Activated CD8-positive, alpha-beta memory T cell treated with anti-CD3 and anti-CD28 coated beads, Interleukin-2, amount 10 ng/mL, durations not matched to agents 7 days and 5 days (primary cell): ENCODE measurements around the gene POPDC3. TPM values are rescaled to one million over a fixed set of nuclear protein-coding genes. Genes with fewer than 3 reads are reported as not detected.
"Not testable (repeated sequence)": the region's sequence is repeated elsewhere in the genome, so short reads cannot be mapped to it uniquely, and the experiment has no call there.

ENCODE experiments used
- ATAC-seq: fragments of 150-1000 bp; cut with Tn5 transposase; one replicate; pipeline ENCODE4 v1.10.0; 2021; ENCODE audit warnings: moderate library complexity
- CTCF ChIA-PET: fragments of 350-600 bp; sonication (Branson Sonifier 250); formaldehyde crosslinking; loops from one replicate; lab custom pipeline; 2021; ENCODE audit warnings: antibody characterized with exemption; lab: Charles Lee
- DNase-seq: peaks from one replicate; pipeline ENCODE4 v3.0.0-alpha.2; 2020
- H3K27ac Mint-ChIP-seq: one replicate; pipeline ENCODE4 v1.8.0; 2021; ENCODE audit warnings: mild to moderate bottlenecking, mixed read lengths
- H3K27me3 Mint-ChIP-seq: one replicate; pipeline ENCODE4 v1.8.0; 2021; ENCODE audit warnings: mixed read lengths
- H3K36me3 Mint-ChIP-seq: one replicate; pipeline ENCODE4 v1.8.0; 2021; ENCODE audit warnings: mild to moderate bottlenecking, mixed read lengths
- H3K4me1 Mint-ChIP-seq: one replicate; pipeline ENCODE4 v1.8.0; 2021; ENCODE audit warnings: mixed read lengths
- H3K4me3 Mint-ChIP-seq: one replicate; pipeline ENCODE4 v1.8.0; 2021; ENCODE audit warnings: mild to moderate bottlenecking, moderate library complexity, mixed read lengths
- H3K9me3 Mint-ChIP-seq: one replicate; pipeline ENCODE4 v1.8.0; 2022; ENCODE audit warnings: low read depth, mixed read lengths
- total RNA-seq, 2 experiments: library from RNA; stranded (reverse); gene quantifications; one replicate each; pipeline ENCODE4 v1.2.3, GENCODE V29; 2021

Gene POPDC3
- not detected for total RNA-seq

- H3K36me3 Mint-ChIP-seq: no peaks in the 10 kb centered on the region
- no peak within 1 kb of the TSS for H3K27ac Mint-ChIP-seq
- peak within 1 kb of the TSS; percentile 37 for H3K4me3 Mint-ChIP-seq
- H3K4me1 Mint-ChIP-seq: peaks cover 4% of the 10 kb centered on the region
- H3K27me3 Mint-ChIP-seq: peaks cover 70% of the 10 kb centered on the region
- CTCF ChIA-PET: no interaction called here
- DNase-seq (no peak), ATAC-seq (peak; percentile 58)
- no peaks in the 10 kb centered on the region for H3K9me3 Mint-ChIP-seq
Observed at GRCh38 chr6:105179244-105180065, at the start of gene POPDC3. POPDC3 (minus strand) TSS chr6:105180014; CDS start chr6:105161909, 18,105 bp downstream.

- H3K27ac Mint-ChIP-seq: no peak overlapping the region
- H3K36me3 Mint-ChIP-seq: no peaks in the 10 kb centered on the region
- ATAC-seq (no peak), DNase-seq (no peak)
- H3K4me3 Mint-ChIP-seq: no peak overlapping the region
- CTCF ChIA-PET: no interaction called here
- peaks cover 36% of the 10 kb centered on the region for H3K27me3 Mint-ChIP-seq
- no peaks in the 10 kb centered on the region for H3K9me3 Mint-ChIP-seq
- peaks cover 2% of the 10 kb centered on the region for H3K4me1 Mint-ChIP-seq
Observed at GRCh38 chr6:105227295-105227767, 47.5 kb upstream of the POPDC3 start.

GRCh38 chr6:105226598-105227294, 46.9 kb upstream of the POPDC3 start:
- DNase-seq: no peak
- H3K27ac Mint-ChIP-seq: no peak overlapping the region
- no peak overlapping the region for H3K4me3 Mint-ChIP-seq
- H3K9me3 Mint-ChIP-seq: no peaks in the 10 kb centered on the region
- peaks cover 32% of the 10 kb centered on the region for H3K27me3 Mint-ChIP-seq
- H3K36me3 Mint-ChIP-seq: no peaks in the 10 kb centered on the region
- H3K4me1 Mint-ChIP-seq: peaks cover 2% of the 10 kb centered on the region
- no peak for ATAC-seq
- CTCF ChIA-PET: no interaction called here

- Mint-ChIP-seq H3K27me3 (peaks cover 8% of the 10 kb centered on the region), H3K4me3 (no peak overlapping the region), H3K36me3 (no peaks in the 10 kb centered on the region), H3K27ac (no peak overlapping the region), H3K9me3 (no peaks in the 10 kb centered on the region), H3K4me1 (no peaks in the 10 kb centered on the region)
- DNase-seq (no peak), ATAC-seq (no peak)
- CTCF ChIA-PET: no interaction called here
Observed at GRCh38 chr6:105223242-105223641, 43.4 kb upstream of the POPDC3 start.

GRCh38 chr6:105221219-105221618, 41.4 kb upstream of the POPDC3 start:
- H3K36me3 Mint-ChIP-seq, H3K27ac Mint-ChIP-seq, DNase-seq, H3K9me3 Mint-ChIP-seq, H3K27me3 Mint-ChIP-seq, H3K4me1 Mint-ChIP-seq, ATAC-seq, H3K4me3 Mint-ChIP-seq: not testable (repeated sequence)
- CTCF ChIA-PET: interaction anchor here (0.7 kb wide), 1 partner anchor 96 kb away, joined by 3 read pairs; no protein-coding TSS in a partner anchor

GRCh38 chr6:105220186-105220585, 40.4 kb upstream of the POPDC3 start:
- ATAC-seq (no peak), DNase-seq (no peak)
- H3K9me3 Mint-ChIP-seq: no peaks in the 10 kb centered on the region
- CTCF ChIA-PET: no interaction called here
- H3K4me1 Mint-ChIP-seq: no peaks in the 10 kb centered on the region
- peaks cover 12% of the 10 kb centered on the region for H3K27me3 Mint-ChIP-seq
- H3K4me3 Mint-ChIP-seq: no peak overlapping the region
- H3K36me3 Mint-ChIP-seq: no peaks in the 10 kb centered on the region
- H3K27ac Mint-ChIP-seq: no peak overlapping the region

GRCh38 chr6:105219218-105219617, 39.4 kb upstream of the POPDC3 start:
- CTCF ChIA-PET, H3K27ac Mint-ChIP-seq, DNase-seq, H3K4me3 Mint-ChIP-seq, H3K9me3 Mint-ChIP-seq, ATAC-seq, H3K36me3 Mint-ChIP-seq, H3K4me1 Mint-ChIP-seq: not testable (repeated sequence)
- peaks cover 20% of the 10 kb centered on the region for H3K27me3 Mint-ChIP-seq

GRCh38 chr6:105215506-105215905, 35.7 kb upstream of the POPDC3 start:
- CTCF ChIA-PET: no interaction called here
- no peak for DNase-seq
- no peaks in the 10 kb centered on the region for H3K36me3 Mint-ChIP-seq

GRCh38 chr6:105214668-105215067, 34.9 kb upstream of the POPDC3 start:
- Mint-ChIP-seq H3K9me3 (no peaks in the 10 kb centered on the region), H3K4me3 (no peak overlapping the region), H3K27ac (no peak overlapping the region), H3K36me3 (no peaks in the 10 kb centered on the region), H3K27me3 (peaks cover 24% of the 10 kb centered on the region), H3K4me1 (peaks cover 16% of the 10 kb centered on the region)
- no peak for ATAC-seq
- DNase-seq: no peak
- CTCF ChIA-PET: no interaction called here

More at GRCh38 chr6:105215506-105215905, 35.7 kb upstream of the POPDC3 start:
- H3K4me1 Mint-ChIP-seq: peaks cover 16% of the 10 kb centered on the region
- no peak overlapping the region for H3K4me3 Mint-ChIP-seq
- no peak for ATAC-seq
- no peaks in the 10 kb centered on the region for H3K9me3 Mint-ChIP-seq
- peaks cover 20% of the 10 kb centered on the region for H3K27me3 Mint-ChIP-seq
- no peak overlapping the region for H3K27ac Mint-ChIP-seq

- ATAC-seq (no peak), DNase-seq (no peak)
- Mint-ChIP-seq H3K4me1 (peaks cover 16% of the 10 kb centered on the region), H3K4me3 (no peak overlapping the region), H3K36me3 (no peaks in the 10 kb centered on the region), H3K9me3 (no peaks in the 10 kb centered on the region), H3K27ac (no peak overlapping the region), H3K27me3 (peaks cover 24% of the 10 kb centered on the region)
- CTCF ChIA-PET: no interaction called here
Observed at GRCh38 chr6:105213272-105213671, 33.5 kb upstream of the POPDC3 start.

GRCh38 chr6:105212587-105212986, 32.8 kb upstream of the POPDC3 start:
- DNase-seq: no peak
- CTCF ChIA-PET: no interaction called here
- ATAC-seq: no peak
- no peak overlapping the region for H3K4me3 Mint-ChIP-seq
- H3K27me3 Mint-ChIP-seq: peaks cover 24% of the 10 kb centered on the region
- no peaks in the 10 kb centered on the region for H3K9me3 Mint-ChIP-seq
- H3K4me1 Mint-ChIP-seq: peaks cover 16% of the 10 kb centered on the region
- H3K27ac Mint-ChIP-seq: peak overlapping the region; percentile 12
- no peaks in the 10 kb centered on the region for H3K36me3 Mint-ChIP-seq

GRCh38 chr6:105211831-105212230, 32.0 kb upstream of the POPDC3 start:
- H3K27ac Mint-ChIP-seq: no peak overlapping the region
- no peaks in the 10 kb centered on the region for H3K9me3 Mint-ChIP-seq
- no peak overlapping the region for H3K4me3 Mint-ChIP-seq
- no peaks in the 10 kb centered on the region for H3K36me3 Mint-ChIP-seq
- DNase-seq (no peak), ATAC-seq (no peak)
- peaks cover 24% of the 10 kb centered on the region for H3K27me3 Mint-ChIP-seq
- H3K4me1 Mint-ChIP-seq: peaks cover 16% of the 10 kb centered on the region
- CTCF ChIA-PET: no interaction called here

GRCh38 chr6:105210932-105211531, 31.2 kb upstream of the POPDC3 start:
- H3K4me3 Mint-ChIP-seq: no peak overlapping the region
- H3K27me3 Mint-ChIP-seq: peaks cover 24% of the 10 kb centered on the region

More at GRCh38 chr6:105210932-105211531, 31.2 kb upstream of the POPDC3 start:
- DNase-seq (no peak), ATAC-seq (no peak)
- H3K36me3 Mint-ChIP-seq: no peaks in the 10 kb centered on the region
- no peak overlapping the region for H3K27ac Mint-ChIP-seq
- peaks cover 16% of the 10 kb centered on the region for H3K4me1 Mint-ChIP-seq
- H3K9me3 Mint-ChIP-seq: no peaks in the 10 kb centered on the region
- CTCF ChIA-PET: no interaction called here
